Omental fat pad (tissue), 4 donors: Measurements from ENCODE around the gene NTN1. TPM values are rescaled to one million over a fixed set of nuclear protein-coding genes. Genes with fewer than 3 reads are reported as not detected.
"Not testable (repeated sequence)": the region's sequence is repeated elsewhere in the genome, so short reads cannot be mapped to it uniquely, and the experiment has no call there.

Experiments used
- ATAC-seq: fragments of 150-250 bp; one replicate; pipeline ENCODE4 v1.9.1; 2016; ENCODE audit warnings: mild to moderate bottlenecking, moderate library complexity; ENCODE audit not compliant: low FRiP score
- DNase-seq: peaks from one replicate; pipeline ENCODE4 v3.0.0-alpha.2; 2019; ENCODE audit warnings: low spot score
- total RNA-seq, 4 donors: library from RNA; depleted of rRNA; stranded (reverse); fragments of >200 nt; gene quantifications; one replicate each; pipeline ENCODE4 v1.1.0, GENCODE V29; 2016
- TF ChIP-seq, protein P1 (sequence below), 3 donors: fragments of 450-650 bp; IDR thresholded peaks; one replicate each; pipeline ENCODE4 v1.5.1; 2016 to 2017; ENCODE audit warnings: antibody characterized with exemption in 3 of 3, mild to moderate bottlenecking in 3 of 3, moderate library complexity in 2 of 3

NTN1 gene
- total RNA-seq, 4 donors from 2014 or later = 0.69 to 7.3 (median 2.5) TPM

DNA sequence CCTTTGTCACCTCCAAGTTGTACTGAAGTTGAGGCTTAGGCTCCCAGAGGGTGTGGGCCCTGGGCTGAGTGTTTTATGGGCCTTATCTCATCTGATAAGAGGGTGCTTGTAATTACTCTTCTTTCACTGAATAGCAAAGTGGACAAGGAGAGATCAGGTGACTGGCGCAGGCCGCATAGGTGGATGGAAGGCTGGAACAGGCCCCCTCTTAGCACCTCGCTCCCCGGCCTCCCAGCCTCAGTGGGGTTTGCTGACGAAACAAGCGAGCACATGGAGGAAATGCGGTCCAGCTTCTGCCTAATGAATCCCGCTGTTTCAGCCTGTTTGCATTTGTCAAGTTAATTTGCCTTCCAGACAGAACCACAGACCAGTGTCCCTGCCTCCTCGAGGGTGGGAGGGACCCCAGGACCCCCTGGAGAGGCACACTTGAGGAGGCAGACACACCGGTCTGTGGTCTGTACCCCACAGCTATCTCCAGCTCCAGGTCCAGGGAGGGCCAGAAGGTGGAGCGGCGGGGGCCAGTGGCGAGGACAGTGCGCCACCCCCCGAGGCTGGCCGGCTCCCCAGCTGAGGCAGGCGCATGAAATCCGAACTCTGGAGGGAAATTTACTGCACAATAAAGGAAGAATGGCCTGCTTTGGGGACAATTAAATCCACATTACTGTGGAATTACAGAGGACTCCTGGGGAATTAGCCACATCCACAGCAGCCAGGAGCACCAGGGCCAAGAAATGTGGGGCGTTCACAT lies 123.4 kb downstream of the NTN1 start:
- ATAC-seq (no peak), DNase-seq (no peak)
- TF ChIP-seq, protein P1, sequence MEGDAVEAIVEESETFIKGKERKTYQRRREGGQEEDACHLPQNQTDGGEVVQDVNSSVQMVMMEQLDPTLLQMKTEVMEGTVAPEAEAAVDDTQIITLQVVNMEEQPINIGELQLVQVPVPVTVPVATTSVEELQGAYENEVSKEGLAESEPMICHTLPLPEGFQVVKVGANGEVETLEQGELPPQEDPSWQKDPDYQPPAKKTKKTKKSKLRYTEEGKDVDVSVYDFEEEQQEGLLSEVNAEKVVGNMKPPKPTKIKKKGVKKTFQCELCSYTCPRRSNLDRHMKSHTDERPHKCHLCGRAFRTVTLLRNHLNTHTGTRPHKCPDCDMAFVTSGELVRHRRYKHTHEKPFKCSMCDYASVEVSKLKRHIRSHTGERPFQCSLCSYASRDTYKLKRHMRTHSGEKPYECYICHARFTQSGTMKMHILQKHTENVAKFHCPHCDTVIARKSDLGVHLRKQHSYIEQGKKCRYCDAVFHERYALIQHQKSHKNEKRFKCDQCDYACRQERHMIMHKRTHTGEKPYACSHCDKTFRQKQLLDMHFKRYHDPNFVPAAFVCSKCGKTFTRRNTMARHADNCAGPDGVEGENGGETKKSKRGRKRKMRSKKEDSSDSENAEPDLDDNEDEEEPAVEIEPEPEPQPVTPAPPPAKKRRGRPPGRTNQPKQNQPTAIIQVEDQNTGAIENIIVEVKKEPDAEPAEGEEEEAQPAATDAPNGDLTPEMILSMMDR (IDR thresholded peaks at IDR 0.05) = no peak

- ATAC-seq (no peak), DNase-seq (no peak)
- TF ChIP-seq, protein P1 (IDR thresholded peaks at IDR 0.05) = no peak
These were observed 124.8 kb downstream of the NTN1 start for GRCh38 chr17:9146064-9146463.

GRCh38 chr17:9148905-9149525 lies 127.7 kb downstream of the NTN1 start:
- ATAC-seq (no peak), DNase-seq (no peak)
- TF ChIP-seq, protein P1 (IDR thresholded peaks at IDR 0.05) = no peak

DNA sequence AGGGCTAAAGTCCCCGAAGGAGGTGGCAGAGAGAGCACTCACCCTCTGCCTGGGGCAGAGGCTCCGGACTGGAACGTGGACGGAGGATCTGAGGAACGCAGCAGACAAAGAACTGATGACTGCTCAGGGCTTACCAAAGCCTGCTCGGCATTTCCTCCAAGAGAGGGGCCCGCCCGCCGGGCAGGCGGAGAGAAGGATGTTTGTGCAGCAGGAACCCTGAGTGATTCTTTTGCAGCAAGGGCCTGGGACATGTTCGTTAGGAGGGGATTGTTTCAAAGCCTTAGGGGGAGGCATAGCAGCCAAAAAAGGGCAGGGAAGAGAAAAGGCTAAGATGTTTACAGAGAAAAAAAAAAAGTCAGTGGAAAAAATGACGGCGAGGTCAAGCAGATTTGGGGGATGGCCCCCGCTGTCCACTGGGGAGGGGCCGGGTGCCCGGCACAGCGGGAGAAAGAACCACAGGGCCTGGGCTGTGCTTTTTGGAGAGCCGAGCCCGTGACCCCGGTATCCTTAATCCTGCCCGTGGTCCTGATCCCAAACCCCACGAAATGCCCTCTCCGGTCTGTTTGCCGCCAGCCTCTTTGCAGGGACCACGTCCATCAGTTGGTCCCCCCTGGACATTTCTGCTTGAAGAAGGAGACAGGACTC lies 129.3 kb downstream of the NTN1 start:
- no peak for ATAC-seq
- TF ChIP-seq, protein P1 (IDR thresholded peaks at IDR 0.05) = no peak

DNA sequence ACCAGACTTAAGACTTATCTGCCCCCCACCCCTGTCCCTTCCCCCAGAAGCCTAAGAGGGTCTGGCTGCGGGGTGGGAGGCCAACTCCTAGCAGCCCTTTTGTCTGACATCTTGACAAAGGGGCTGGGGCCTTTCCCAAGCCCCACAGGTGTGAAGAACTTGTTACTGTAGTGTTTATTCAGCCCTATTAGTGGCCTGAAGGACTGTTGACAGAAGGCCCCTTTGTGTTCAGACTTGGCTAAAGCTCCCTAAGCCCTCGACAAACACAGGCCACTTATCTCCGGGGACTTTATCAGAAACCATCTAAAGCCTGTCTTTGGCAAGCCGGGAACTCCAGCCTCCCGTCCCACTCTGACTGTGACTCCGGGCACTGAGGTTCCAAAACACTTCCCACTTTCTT lies 129.8 kb downstream of the NTN1 start:
- ATAC-seq (no peak), DNase-seq (no peak)
- TF ChIP-seq, protein P1 (IDR thresholded peaks at IDR 0.05) = no peak

More for the DNA sequence above, 129.3 kb downstream of the NTN1 start:
- DNase-seq = no peak

DNA sequence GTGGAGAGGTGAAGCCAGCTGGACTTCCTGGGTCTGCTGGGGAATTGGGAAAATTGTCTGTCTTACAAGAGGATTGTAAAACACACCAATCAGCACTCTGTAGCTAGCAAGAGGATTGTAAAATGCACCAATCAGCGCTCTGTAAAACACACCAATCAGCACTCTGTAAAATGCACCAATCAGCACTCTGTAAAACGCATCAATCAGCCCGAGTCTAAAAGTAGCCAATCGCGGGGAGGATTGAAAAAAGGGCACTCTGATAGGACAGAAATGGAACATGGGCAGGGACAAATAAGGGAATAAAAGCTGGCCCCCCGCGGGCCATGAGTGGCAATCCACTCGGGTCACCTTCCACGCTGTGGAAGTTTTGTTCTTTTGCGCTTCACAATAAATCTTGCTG lies 130.4 kb downstream of the NTN1 start:
- DNase-seq, ATAC-seq: not testable (repeated sequence)

- DNase-seq (no peak), ATAC-seq (no peak)
- TF ChIP-seq, protein P1 (IDR thresholded peaks at IDR 0.05) = no peak
These were observed 137.5 kb downstream of the NTN1 start for GRCh38 chr17:9158544-9159452.
